Trophoblast cell (in vitro differentiated cells and primary cell): Measurements from ENCODE around the gene PMEPA1. TPM values are rescaled to one million over a fixed set of nuclear protein-coding genes. Genes with fewer than 3 reads are reported as not detected.
A peak's percentile ranks its signal among the peaks of the same experiment; 100 is the strongest.

Experiments used
- DNase-seq, 2 donors: peaks; one replicate each; pipeline ENCODE4 v3.0.0-alpha.2; 2016
- H2AFZ ChIP-seq: 2 replicates; pipeline ENCODE4 v1.6.1; 2013; ENCODE audit warnings: low read length, moderate library complexity, mild to moderate bottlenecking; ENCODE audit not compliant: insufficient read depth, poor library complexity
- H2AK5ac ChIP-seq: 2 replicates; pipeline ENCODE4 v1.6.1; 2013; ENCODE audit warnings: mild to moderate bottlenecking, low read length
- H2BK120ac ChIP-seq: 2 replicates; pipeline ENCODE4 v1.6.1; 2013; ENCODE audit warnings: low read length, mild to moderate bottlenecking, moderate library complexity; ENCODE audit not compliant: insufficient read depth, poor library complexity
- H2BK12ac ChIP-seq: 2 replicates; pipeline ENCODE4 v1.6.1; 2013; ENCODE audit warnings: mild to moderate bottlenecking, low read length, moderate library complexity
- H2BK5ac ChIP-seq: 2 replicates; pipeline ENCODE4 v1.6.1; 2013; ENCODE audit warnings: low read length, low read depth, moderate library complexity, mild to moderate bottlenecking; ENCODE audit not compliant: poor library complexity
- H3K14ac ChIP-seq: 2 replicates; pipeline ENCODE4 v1.6.1; 2013; ENCODE audit warnings: mild to moderate bottlenecking, low read length
- H3K18ac ChIP-seq: 2 replicates; pipeline ENCODE4 v1.6.1; 2013; ENCODE audit warnings: mild to moderate bottlenecking, low read length
- H3K23ac ChIP-seq: 2 replicates; pipeline ENCODE4 v1.6.1; 2013; ENCODE audit warnings: low read length
- H3K27ac ChIP-seq: 2 replicates; pipeline ENCODE4 v1.5.1; 2013; ENCODE audit warnings: low read depth, mild to moderate bottlenecking, inconsistent platforms, low read length, moderate library complexity
- H3K27me3 ChIP-seq: 2 replicates; pipeline ENCODE4 v1.6.1; 2013; ENCODE audit warnings: inconsistent platforms, mild to moderate bottlenecking, low read length, moderate library complexity; ENCODE audit not compliant: insufficient read depth
- H3K36me3 ChIP-seq, 2 experiments: 1 replicate in 1 of 2; 2 replicates in 1 of 2; pipeline ENCODE4 v1.6.1; 2013; ENCODE audit warnings: low read length in 2 of 2, mild to moderate bottlenecking in 2 of 2, moderate library complexity in 1 of 2; ENCODE audit not compliant: insufficient read depth in 2 of 2, control insufficient read depth in 1 of 2
- H3K4ac ChIP-seq: 2 replicates; pipeline ENCODE4 v1.6.1; 2013; ENCODE audit warnings: low read depth, mild to moderate bottlenecking, low read length, moderate library complexity
- H3K4me1 ChIP-seq, 2 experiments: 1 replicate in 1 of 2; 2 replicates in 1 of 2; pipeline ENCODE4 v1.6.1; 2013; ENCODE audit warnings: low read length in 2 of 2, mild to moderate bottlenecking in 2 of 2, moderate library complexity in 1 of 2; ENCODE audit not compliant: insufficient read depth in 2 of 2, control insufficient read depth in 1 of 2
- H3K4me2 ChIP-seq: 2 replicates; pipeline ENCODE4 v1.6.1; 2013; ENCODE audit warnings: inconsistent platforms, mild to moderate bottlenecking, low read length, moderate library complexity
- H3K4me3 ChIP-seq: 2 replicates; pipeline ENCODE4 v1.5.1; 2013; ENCODE audit warnings: mild to moderate bottlenecking, low read depth, low read length, inconsistent platforms
- H3K79me1 ChIP-seq: one replicate; pipeline ENCODE4 v1.6.1; 2013; ENCODE audit warnings: low read length
- H3K79me2 ChIP-seq: 2 replicates; pipeline ENCODE4 v1.6.1; 2013; ENCODE audit warnings: low read length, mild to moderate bottlenecking; ENCODE audit not compliant: control insufficient read depth, insufficient read depth, poor library complexity
- H3K9ac ChIP-seq: 2 replicates; pipeline ENCODE4 v1.6.1; 2013; ENCODE audit warnings: mild to moderate bottlenecking, low read length
- H3K9me3 ChIP-seq: 2 replicates; pipeline ENCODE4 v1.6.1; 2013; ENCODE audit warnings: low read depth, mild to moderate bottlenecking, control low read depth, inconsistent platforms, low read length; ENCODE audit not compliant: insufficient read depth
- H4K12ac ChIP-seq: 2 replicates; pipeline ENCODE4 v1.6.1; 2013; ENCODE audit warnings: low read depth, mild to moderate bottlenecking, low read length, moderate library complexity
- H4K8ac ChIP-seq: 2 replicates; pipeline ENCODE4 v1.6.1; 2013; ENCODE audit warnings: low read depth, mild to moderate bottlenecking, low read length, moderate library complexity
- H4K91ac ChIP-seq: one replicate; pipeline ENCODE4 v1.6.1; 2013; ENCODE audit warnings: low read depth, mild to moderate bottlenecking, low read length, moderate library complexity
- WGBS: extraction: QIAGEN DNeasy Blood & Tissue Kit; methylation state at CpG from one replicate; pipeline ENCODE4 v1.1.7; 2013; ENCODE audit warnings: missing lambda C conversion rate; ENCODE audit not compliant: insufficient read length, insufficient coverage; ENCODE audit errors: extremely low coverage; 5-methylcytosine and 5-hydroxymethylcytosine counted together
- polyA plus RNA-seq: library from polyadenylated mRNA; stranded (reverse); fragments of 200-250 nt; gene quantifications from 2 replicates; pipeline ENCODE4 v1.2.3, GENCODE V29; 2013

PMEPA1 gene
- 43.9 and 46.9 TPM in 2 replicates for polyA plus RNA-seq

GRCh38 chr20:57709823-57710799 lies at the start of gene PMEPA1:
TSS of gene PMEPA1 (minus strand) at chr20:57710015. CDS start at chr20:57709582, 433 bp downstream.
- Histone ChIP-seq H2BK120ac (peak within 1 kb of the TSS; percentile 90), H3K79me2 (peaks cover 27% of the 10 kb centered on the region), H3K14ac (peak within 1 kb of the TSS; percentile 95), H2BK5ac (peak within 1 kb of the TSS; percentile 98), H3K18ac (peak within 1 kb of the TSS; percentile 97), H3K36me3 (peaks cover 9 to 10% of the 10 kb centered on the region in 2 experiments), H4K8ac (peak within 1 kb of the TSS; percentile 78), H3K27ac (peak within 1 kb of the TSS; percentile 75), H3K27me3 (no peaks in the 10 kb centered on the region), H3K23ac (no peak within 1 kb of the TSS), H2AK5ac (peak within 1 kb of the TSS; percentile 89), H4K91ac (peak within 1 kb of the TSS; percentile 96), H2AFZ (peak within 1 kb of the TSS; percentile 82), H2BK12ac (peak within 1 kb of the TSS; percentile 80), H3K4me3 (peak within 1 kb of the TSS; percentile 83), H3K4ac (peak within 1 kb of the TSS; percentile 99), H3K79me1 (peaks cover 22% of the 10 kb centered on the region), H3K9me3 (peaks cover 4% of the 10 kb centered on the region), H4K12ac (peak within 1 kb of the TSS; percentile 92), H3K4me1 (peaks cover 20 to 21% of the 10 kb centered on the region in 2 experiments), H3K4me2 (peak within 1 kb of the TSS; percentile 88), H3K9ac (peak within 1 kb of the TSS; percentile 92)
- peak; percentile 89 to 91 for DNase-seq
- WGBS: no CpG with 5 or more reads among the region's 92 CpGs

- H3K4me1 ChIP-seq: peaks cover 6 to 13% of the 10 kb centered on the region in 2 experiments
Measured at GRCh38 chr20:57757767-57758166, 48.0 kb upstream of the PMEPA1 start.

GRCh38 chr20:57756921-57757320 lies 47.1 kb upstream of the PMEPA1 start:
- no CpG with 5 or more reads among the region's 4 CpGs for WGBS
- Histone ChIP-seq H2BK5ac (no peak overlapping the region), H2BK12ac (no peak overlapping the region), H4K12ac (no peak overlapping the region), H4K8ac (no peak overlapping the region), H4K91ac (no peak overlapping the region), H3K79me1 (peaks cover 4% of the 10 kb centered on the region), H3K36me3 (no peaks in the 10 kb centered on the region), H2BK120ac (no peak overlapping the region), H3K27me3 (no peaks in the 10 kb centered on the region), H3K14ac (no peak overlapping the region), H2AK5ac (no peak overlapping the region), H3K27ac (no peak overlapping the region), H3K4me1 (peaks cover 3 to 10% of the 10 kb centered on the region in 2 experiments), H3K4me2 (no peak overlapping the region), H3K23ac (no peak overlapping the region), H3K9me3 (no peaks in the 10 kb centered on the region), H3K18ac (no peak overlapping the region), H3K4me3 (no peak overlapping the region), H3K4ac (no peak overlapping the region), H2AFZ (no peak overlapping the region), H3K9ac (no peak overlapping the region), H3K79me2 (no peaks in the 10 kb centered on the region)
- DNase-seq: no peak

More at GRCh38 chr20:57757767-57758166, 48.0 kb upstream of the PMEPA1 start:
- Histone ChIP-seq H3K27ac (no peak overlapping the region), H4K91ac (no peak overlapping the region), H4K8ac (no peak overlapping the region), H2BK12ac (no peak overlapping the region), H3K36me3 (no peaks in the 10 kb centered on the region), H4K12ac (no peak overlapping the region), H3K14ac (no peak overlapping the region), H3K79me2 (no peaks in the 10 kb centered on the region), H3K9ac (no peak overlapping the region), H3K4me2 (no peak overlapping the region), H3K4ac (no peak overlapping the region), H2AFZ (no peak overlapping the region), H2BK5ac (no peak overlapping the region), H3K4me3 (no peak overlapping the region), H3K23ac (no peak overlapping the region), H3K18ac (no peak overlapping the region), H2BK120ac (no peak overlapping the region), H3K79me1 (peaks cover 6% of the 10 kb centered on the region), H2AK5ac (peak overlapping the region; percentile 64), H3K27me3 (no peaks in the 10 kb centered on the region), H3K9me3 (no peaks in the 10 kb centered on the region)
- no CpG with 5 or more reads among the region's 1 CpG for WGBS
- DNase-seq: no peak

- Histone ChIP-seq H3K18ac (no peak overlapping the region), H3K23ac (no peak overlapping the region), H3K79me2 (no peaks in the 10 kb centered on the region), H3K27me3 (no peaks in the 10 kb centered on the region), H3K4me1 (peaks cover 3 to 6% of the 10 kb centered on the region in 2 experiments), H4K8ac (no peak overlapping the region), H3K27ac (no peak overlapping the region), H2AK5ac (no peak overlapping the region), H3K9ac (no peak overlapping the region), H3K4me2 (no peak overlapping the region), H3K4me3 (no peak overlapping the region), H3K14ac (no peak overlapping the region), H2AFZ (no peak overlapping the region), H2BK12ac (peak overlapping the region; percentile 53), H4K12ac (no peak overlapping the region), H3K4ac (no peak overlapping the region), H2BK5ac (no peak overlapping the region), H4K91ac (no peak overlapping the region), H2BK120ac (no peak overlapping the region), H3K79me1 (peaks cover 2% of the 10 kb centered on the region), H3K36me3 (no peaks in the 10 kb centered on the region), H3K9me3 (no peaks in the 10 kb centered on the region)
- no peak for DNase-seq
- WGBS: no CpG with 5 or more reads among the region's 4 CpGs
Measured at GRCh38 chr20:57756213-57756612, 46.4 kb upstream of the PMEPA1 start.
